ENCODE results near the gene RAB11FIP2.

RAB11FIP2 gene

GRCh38 chr10:117994771-117995170, 52.0 kb downstream of the RAB11FIP2 start:
- TF ChIP-seq, protein P1, sequence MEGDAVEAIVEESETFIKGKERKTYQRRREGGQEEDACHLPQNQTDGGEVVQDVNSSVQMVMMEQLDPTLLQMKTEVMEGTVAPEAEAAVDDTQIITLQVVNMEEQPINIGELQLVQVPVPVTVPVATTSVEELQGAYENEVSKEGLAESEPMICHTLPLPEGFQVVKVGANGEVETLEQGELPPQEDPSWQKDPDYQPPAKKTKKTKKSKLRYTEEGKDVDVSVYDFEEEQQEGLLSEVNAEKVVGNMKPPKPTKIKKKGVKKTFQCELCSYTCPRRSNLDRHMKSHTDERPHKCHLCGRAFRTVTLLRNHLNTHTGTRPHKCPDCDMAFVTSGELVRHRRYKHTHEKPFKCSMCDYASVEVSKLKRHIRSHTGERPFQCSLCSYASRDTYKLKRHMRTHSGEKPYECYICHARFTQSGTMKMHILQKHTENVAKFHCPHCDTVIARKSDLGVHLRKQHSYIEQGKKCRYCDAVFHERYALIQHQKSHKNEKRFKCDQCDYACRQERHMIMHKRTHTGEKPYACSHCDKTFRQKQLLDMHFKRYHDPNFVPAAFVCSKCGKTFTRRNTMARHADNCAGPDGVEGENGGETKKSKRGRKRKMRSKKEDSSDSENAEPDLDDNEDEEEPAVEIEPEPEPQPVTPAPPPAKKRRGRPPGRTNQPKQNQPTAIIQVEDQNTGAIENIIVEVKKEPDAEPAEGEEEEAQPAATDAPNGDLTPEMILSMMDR (IDR thresholded peaks at IDR 0.05; ENCODE audit: low read depth, low read length) = no peak
- in situ Hi-C loops (cut with HindIII; ENCODE audit: low sequenced_read_pairs) = no loop called here
- DNase-seq (ENCODE audit: low read depth, low spot score) = no peak
- H3K4me3 ChIP-seq (ENCODE audit: low read depth, low read length) = no peak overlapping the region

DNA sequence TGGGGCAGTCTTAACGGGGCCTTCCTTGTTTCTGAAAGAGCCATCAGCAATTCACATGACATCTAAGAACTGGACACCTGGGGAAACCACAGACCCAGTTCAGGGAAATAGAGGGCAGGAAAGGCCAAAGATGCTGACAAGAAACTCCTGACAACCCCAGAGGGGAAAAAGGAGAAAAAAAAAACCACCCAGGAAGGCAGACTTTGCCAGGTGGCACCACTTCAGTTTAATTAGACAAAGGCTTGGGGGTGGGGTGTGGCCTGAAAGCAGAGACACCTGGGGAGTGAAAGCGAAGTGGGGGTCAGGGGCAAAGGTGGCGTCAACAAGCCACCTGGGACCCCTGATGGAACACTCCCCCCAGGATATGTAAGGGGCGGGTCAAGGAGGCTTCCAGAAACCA, 53.6 kb downstream of the RAB11FIP2 start:
- in situ Hi-C loops (cut with HindIII; ENCODE audit: low sequenced_read_pairs) = no loop called here
- TF ChIP-seq, protein P1 (IDR thresholded peaks at IDR 0.05; ENCODE audit: low read depth, low read length) = no peak
- no peak overlapping the region for H3K4me3 ChIP-seq (ENCODE audit: low read depth, low read length)
- no peak for DNase-seq (ENCODE audit: low read depth, low spot score)

DNA sequence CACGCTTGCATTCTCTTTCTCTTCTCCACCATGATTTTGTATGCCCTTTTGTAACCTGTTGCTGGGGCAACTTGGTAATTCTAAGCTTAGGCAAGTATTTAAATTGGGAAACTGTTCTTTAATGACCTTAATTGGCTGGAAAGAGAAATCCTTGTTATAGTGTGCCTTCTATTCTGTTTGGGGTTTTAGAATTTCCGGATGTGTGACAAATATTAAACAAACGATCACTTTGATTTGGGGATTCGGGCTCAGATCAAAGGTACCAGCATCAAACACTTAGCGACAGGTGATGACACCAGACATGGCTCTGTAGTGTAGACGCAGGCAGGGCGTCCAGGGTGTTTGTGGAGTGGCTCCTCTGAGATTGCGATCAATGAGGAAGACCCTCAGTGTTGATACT, 55.0 kb downstream of the RAB11FIP2 start:
- DNase-seq (ENCODE audit: low read depth, low spot score) = no peak
- TF ChIP-seq, protein P1 (IDR thresholded peaks at IDR 0.05; ENCODE audit: low read depth, low read length) = no peak
- no peak overlapping the region for H3K4me3 ChIP-seq (ENCODE audit: low read depth, low read length)
- in situ Hi-C loops (cut with HindIII; ENCODE audit: low sequenced_read_pairs) = no loop called here

GRCh38 chr10:117989962-117990361, 56.8 kb downstream of the RAB11FIP2 start:
- no peak for DNase-seq (ENCODE audit: low read depth, low spot score)
- in situ Hi-C loops (cut with HindIII; ENCODE audit: low sequenced_read_pairs) = no loop called here
- TF ChIP-seq, protein P1 (IDR thresholded peaks at IDR 0.05; ENCODE audit: low read depth, low read length) = no peak
- H3K4me3 ChIP-seq (ENCODE audit: low read depth, low read length) = no peak overlapping the region

DNA sequence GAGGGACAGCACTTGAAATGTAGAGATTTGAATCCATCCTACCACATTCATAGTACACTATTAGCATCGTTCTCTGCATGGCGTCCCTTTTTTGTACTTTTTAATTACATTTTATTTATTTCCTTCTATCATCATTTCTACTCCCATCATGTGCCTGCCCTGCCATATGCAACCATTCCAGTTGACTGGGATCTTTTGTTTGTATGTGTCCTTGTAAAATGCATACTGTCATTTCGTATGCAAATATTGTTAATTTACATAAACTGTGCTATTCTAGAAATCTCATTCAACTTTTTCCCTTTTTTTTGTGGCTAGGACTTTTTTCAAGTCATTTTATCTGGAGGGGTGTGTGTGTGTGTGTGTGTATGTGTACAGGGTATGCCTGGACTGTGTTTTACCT, 57.9 kb downstream of the RAB11FIP2 start:
- no peak overlapping the region for H3K4me3 ChIP-seq (ENCODE audit: low read depth, low read length)
- in situ Hi-C loops (cut with HindIII; ENCODE audit: low sequenced_read_pairs) = no loop called here
- DNase-seq (ENCODE audit: low read depth, low spot score) = no peak
- TF ChIP-seq, protein P1 (IDR thresholded peaks at IDR 0.05; ENCODE audit: low read depth, low read length) = no peak

DNA sequence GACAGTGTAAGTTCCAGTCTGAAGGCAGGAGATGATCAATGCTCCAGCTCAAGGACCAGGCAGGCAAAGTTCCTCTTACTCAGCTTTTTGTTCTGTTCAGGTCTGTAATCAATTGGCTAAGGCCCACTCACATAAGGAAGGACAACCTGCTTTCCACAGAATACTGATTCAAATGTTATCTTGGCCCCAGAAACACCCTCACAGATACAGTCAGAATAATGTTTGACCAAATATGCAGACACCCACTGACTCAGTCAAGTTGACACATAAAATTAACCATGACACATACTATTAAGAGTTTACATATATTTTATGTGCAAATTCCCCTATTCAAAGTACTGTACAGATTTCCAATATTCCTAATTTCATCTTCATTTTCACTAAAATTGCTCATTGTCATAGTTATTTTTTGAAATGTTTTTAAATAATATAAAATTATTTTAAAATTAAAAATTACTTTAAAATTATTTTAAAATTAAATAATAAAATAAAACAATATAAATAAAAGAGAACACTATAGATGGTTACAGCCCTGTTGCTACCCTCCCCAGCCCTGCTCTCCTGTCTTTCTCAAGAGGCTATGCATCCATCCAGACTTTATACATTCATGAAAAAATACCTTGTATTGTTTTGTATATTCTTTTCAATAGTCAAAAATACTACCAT, 59.4 kb downstream of the RAB11FIP2 start:
- TF ChIP-seq, protein P1 (IDR thresholded peaks at IDR 0.05; ENCODE audit: low read depth, low read length) = no peak
- no peak overlapping the region for H3K4me3 ChIP-seq (ENCODE audit: low read depth, low read length)
- no peak for DNase-seq (ENCODE audit: low read depth, low spot score)
- in situ Hi-C loops (cut with HindIII; ENCODE audit: low sequenced_read_pairs) = no loop called here
